ENCODE measurements around the gene USP13.
"Not testable (repeated sequence)": the region's sequence is repeated elsewhere in the genome, so short reads cannot be mapped to it uniquely, and the experiment has no call there.

The USP13 gene

GRCh38 chr3:179681492-179682263 is 28.8 kb downstream of the USP13 start:
- Histone ChIP-seq H3K27me3 (ENCODE audit: insufficient read depth, low read length) (no peaks in the 10 kb centered on the region), H3K4me3 (ENCODE audit: low read length) (no peak overlapping the region), H3K9ac (ENCODE audit: low read depth, low read length) (no peak overlapping the region), H3K36me3 (ENCODE audit: insufficient read depth, low read depth, low read length) (no peaks in the 10 kb centered on the region), H3K4me1 (ENCODE audit: insufficient read depth, low read length) (0 out of 2 replicates have a peak, but pooled peaks cover 5% of the 10 kb centered on the region), H3K9me3 (ENCODE audit: insufficient read depth, low read depth, low read length) (no peaks in the 10 kb centered on the region), H3K27ac (ENCODE audit: low read length) (no peak overlapping the region)

GRCh38 chr3:179682426-179683080 is 29.7 kb downstream of the USP13 start:
- no peaks in the 10 kb centered on the region for H3K27me3 ChIP-seq (ENCODE audit: insufficient read depth, low read length)
- no peak overlapping the region for H3K27ac ChIP-seq (ENCODE audit: low read length)
- H3K9ac ChIP-seq (ENCODE audit: low read depth, low read length): no peak overlapping the region
- no peaks in the 10 kb centered on the region for H3K9me3 ChIP-seq (ENCODE audit: insufficient read depth, low read depth, low read length)
- H3K4me3 ChIP-seq (ENCODE audit: low read length): no peak overlapping the region
- no peaks in the 10 kb centered on the region for H3K36me3 ChIP-seq (ENCODE audit: insufficient read depth, low read depth, low read length)
- H3K4me1 ChIP-seq (ENCODE audit: insufficient read depth, low read length): 0 out of 2 replicates have a peak, but pooled peaks cover 5% of the 10 kb centered on the region

GRCh38 chr3:179683286-179683685 is 30.4 kb downstream of the USP13 start:
- not testable (repeated sequence) for H3K36me3 ChIP-seq (ENCODE audit: insufficient read depth, low read depth, low read length)

GRCh38 chr3:179687967-179688535 is 35.2 kb downstream of the USP13 start:
- no peak overlapping the region for H3K9ac ChIP-seq (ENCODE audit: low read depth, low read length)
- H3K36me3 ChIP-seq (ENCODE audit: insufficient read depth, low read depth, low read length): peaks cover 8% of the 10 kb centered on the region; the same call in 1 of the 2 replicates
- H3K27ac ChIP-seq (ENCODE audit: low read length): no peak overlapping the region
- no peaks in the 10 kb centered on the region for H3K4me1 ChIP-seq (ENCODE audit: insufficient read depth, low read length)
- H3K9me3 ChIP-seq (ENCODE audit: insufficient read depth, low read depth, low read length): no peaks in the 10 kb centered on the region
- no peaks in the 10 kb centered on the region for H3K27me3 ChIP-seq (ENCODE audit: insufficient read depth, low read length)
- H3K4me3 ChIP-seq (ENCODE audit: low read length): no peak overlapping the region

More at GRCh38 chr3:179683286-179683685, 30.4 kb downstream of the USP13 start:
- H3K4me1 ChIP-seq (ENCODE audit: insufficient read depth, low read length); H3K4me3 ChIP-seq (ENCODE audit: low read length); H3K9me3 ChIP-seq (ENCODE audit: insufficient read depth, low read depth, low read length); H3K9ac ChIP-seq (ENCODE audit: low read depth, low read length); H3K27ac ChIP-seq (ENCODE audit: low read length); H3K27me3 ChIP-seq (ENCODE audit: insufficient read depth, low read length): not testable (repeated sequence)

GRCh38 chr3:179688850-179689249 is 36.0 kb downstream of the USP13 start:
- Histone ChIP-seq H3K27ac (ENCODE audit: low read length) (no peak overlapping the region), H3K9ac (ENCODE audit: low read depth, low read length) (no peak overlapping the region), H3K4me1 (ENCODE audit: insufficient read depth, low read length) (no peaks in the 10 kb centered on the region), H3K9me3 (ENCODE audit: insufficient read depth, low read depth, low read length) (no peaks in the 10 kb centered on the region), H3K27me3 (ENCODE audit: insufficient read depth, low read length) (no peaks in the 10 kb centered on the region), H3K4me3 (ENCODE audit: low read length) (no peak overlapping the region), H3K36me3 (ENCODE audit: insufficient read depth, low read depth, low read length) (peaks cover 9% of the 10 kb centered on the region; the same call in 1 of the 2 replicates)

GRCh38 chr3:179694731-179695130 is 41.9 kb downstream of the USP13 start:
- Histone ChIP-seq H3K36me3 (ENCODE audit: insufficient read depth, low read depth, low read length) (peaks cover 13% of the 10 kb centered on the region; the same call in 1 of the 2 replicates), H3K9ac (ENCODE audit: low read depth, low read length) (no peak overlapping the region), H3K4me3 (ENCODE audit: low read length) (no peak overlapping the region), H3K4me1 (ENCODE audit: insufficient read depth, low read length) (peaks cover 4% of the 10 kb centered on the region; the same call in 1 of the 2 replicates), H3K27ac (ENCODE audit: low read length) (no peak overlapping the region), H3K27me3 (ENCODE audit: insufficient read depth, low read length) (no peaks in the 10 kb centered on the region), H3K9me3 (ENCODE audit: insufficient read depth, low read depth, low read length) (no peaks in the 10 kb centered on the region)

GRCh38 chr3:179695672-179696313 is 43.0 kb downstream of the USP13 start:
- H3K36me3 ChIP-seq (ENCODE audit: insufficient read depth, low read depth, low read length): peaks cover 5% of the 10 kb centered on the region; the same call in 1 of the 2 replicates
- no peak overlapping the region for H3K27ac ChIP-seq (ENCODE audit: low read length)
- no peak overlapping the region for H3K4me3 ChIP-seq (ENCODE audit: low read length)
- H3K27me3 ChIP-seq (ENCODE audit: insufficient read depth, low read length): no peaks in the 10 kb centered on the region
- no peak overlapping the region for H3K9ac ChIP-seq (ENCODE audit: low read depth, low read length)
- peaks cover 7% of the 10 kb centered on the region; the same call in 1 of the 2 replicates for H3K4me1 ChIP-seq (ENCODE audit: insufficient read depth, low read length)
- no peaks in the 10 kb centered on the region for H3K9me3 ChIP-seq (ENCODE audit: insufficient read depth, low read depth, low read length)

GRCh38 chr3:179697736-179698332 is 45.0 kb downstream of the USP13 start:
- no peaks in the 10 kb centered on the region for H3K9me3 ChIP-seq (ENCODE audit: insufficient read depth, low read depth, low read length)
- no peaks in the 10 kb centered on the region for H3K27me3 ChIP-seq (ENCODE audit: insufficient read depth, low read length)
- no peak overlapping the region for H3K27ac ChIP-seq (ENCODE audit: low read length)
- H3K36me3 ChIP-seq (ENCODE audit: insufficient read depth, low read depth, low read length): 0 out of 2 replicates have a peak, but pooled peaks cover 5% of the 10 kb centered on the region
- no peak overlapping the region for H3K9ac ChIP-seq (ENCODE audit: low read depth, low read length)
- H3K4me1 ChIP-seq (ENCODE audit: insufficient read depth, low read length): peaks cover 16% of the 10 kb centered on the region; the same call in 1 of the 2 replicates
- no peak overlapping the region for H3K4me3 ChIP-seq (ENCODE audit: low read length)

GRCh38 chr3:179700716-179701115 is 47.9 kb downstream of the USP13 start:
- Histone ChIP-seq H3K36me3 (ENCODE audit: insufficient read depth, low read depth, low read length) (no peaks in the 10 kb centered on the region), H3K9ac (ENCODE audit: low read depth, low read length) (no peak overlapping the region), H3K27me3 (ENCODE audit: insufficient read depth, low read length) (no peaks in the 10 kb centered on the region), H3K9me3 (ENCODE audit: insufficient read depth, low read depth, low read length) (no peaks in the 10 kb centered on the region), H3K27ac (ENCODE audit: low read length) (no peak overlapping the region), H3K4me1 (ENCODE audit: insufficient read depth, low read length) (peaks cover 16% of the 10 kb centered on the region; the same call in 1 of the 2 replicates), H3K4me3 (ENCODE audit: low read length) (peak overlapping the region; percentile 28; the same call in 1 of the 2 replicates)

GRCh38 chr3:179701176-179701827 is 48.5 kb downstream of the USP13 start:
- no peaks in the 10 kb centered on the region for H3K27me3 ChIP-seq (ENCODE audit: insufficient read depth, low read length)
- peak overlapping the region; percentile 23 for H3K27ac ChIP-seq (ENCODE audit: low read length)
- no peaks in the 10 kb centered on the region for H3K36me3 ChIP-seq (ENCODE audit: insufficient read depth, low read depth, low read length)
- H3K4me3 ChIP-seq (ENCODE audit: low read length): peak overlapping the region; percentile 28; the same call in 1 of the 2 replicates
- H3K4me1 ChIP-seq (ENCODE audit: insufficient read depth, low read length): peaks cover 16% of the 10 kb centered on the region; the same call in 1 of the 2 replicates
- H3K9me3 ChIP-seq (ENCODE audit: insufficient read depth, low read depth, low read length): no peaks in the 10 kb centered on the region
- peak overlapping the region; percentile 19; the same call in 1 of the 2 replicates for H3K9ac ChIP-seq (ENCODE audit: low read depth, low read length)
